IPS DF 4.7 (cell line): ENCODE results near the gene HNRNPAB.
"Not testable (repeated sequence)": the region's sequence is repeated elsewhere in the genome, so short reads cannot be mapped to it uniquely, and the experiment has no call there.

ENCODE experiments used
- DNase-seq: peaks from one replicate; pipeline ENCODE4 v3.0.0-alpha.2; 2013; ENCODE audit warnings: low spot score; ENCODE audit errors: extremely low read depth

The HNRNPAB gene

DNA sequence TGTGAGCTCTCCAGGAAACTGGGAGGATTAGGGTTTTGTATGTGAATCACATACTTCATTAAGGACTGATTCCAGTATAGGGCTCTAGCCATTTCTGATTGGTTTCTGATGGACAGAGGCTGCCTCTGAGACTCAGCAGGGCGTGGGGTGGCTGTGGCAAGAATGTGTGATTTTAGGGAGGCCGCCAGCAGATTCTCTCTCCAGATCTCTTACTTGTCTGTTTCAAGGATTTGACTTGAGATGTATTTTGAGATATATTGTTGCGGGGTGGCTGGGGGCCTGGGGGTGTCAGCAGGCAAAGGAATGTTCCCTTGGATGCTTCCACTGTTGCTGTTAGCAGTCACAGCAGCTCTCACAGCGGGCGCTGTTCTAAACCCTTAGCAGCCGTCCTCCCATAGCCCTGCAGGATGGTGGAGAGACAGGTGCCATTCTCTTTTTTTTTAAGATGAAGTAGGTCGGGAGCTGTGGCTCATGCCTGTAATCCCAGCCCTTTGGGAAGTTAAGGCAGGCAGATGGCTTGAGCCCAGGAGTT, 8.0 kb upstream of the HNRNPAB start:
- DNase-seq: no peak

DNA sequence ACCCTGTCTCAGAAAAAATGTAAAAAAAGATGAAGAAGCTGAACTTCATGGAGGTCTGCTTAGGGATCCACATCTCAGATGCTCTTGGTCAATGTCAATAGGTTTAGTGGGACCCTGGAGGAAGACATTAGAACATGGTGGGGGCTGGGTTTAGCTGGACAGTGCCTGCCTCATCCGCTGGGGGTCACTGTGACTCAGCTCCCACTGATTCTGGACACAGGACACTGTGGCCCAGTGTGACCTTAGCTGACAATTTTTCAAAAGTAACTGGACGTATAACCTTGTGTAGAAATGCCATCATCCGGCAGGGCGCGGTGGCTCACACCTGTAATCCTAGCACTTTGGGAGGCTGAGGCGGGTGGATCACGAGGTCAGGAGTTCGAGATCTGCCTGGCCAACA, 7.3 kb upstream of the HNRNPAB start:
- no peak for DNase-seq

DNA sequence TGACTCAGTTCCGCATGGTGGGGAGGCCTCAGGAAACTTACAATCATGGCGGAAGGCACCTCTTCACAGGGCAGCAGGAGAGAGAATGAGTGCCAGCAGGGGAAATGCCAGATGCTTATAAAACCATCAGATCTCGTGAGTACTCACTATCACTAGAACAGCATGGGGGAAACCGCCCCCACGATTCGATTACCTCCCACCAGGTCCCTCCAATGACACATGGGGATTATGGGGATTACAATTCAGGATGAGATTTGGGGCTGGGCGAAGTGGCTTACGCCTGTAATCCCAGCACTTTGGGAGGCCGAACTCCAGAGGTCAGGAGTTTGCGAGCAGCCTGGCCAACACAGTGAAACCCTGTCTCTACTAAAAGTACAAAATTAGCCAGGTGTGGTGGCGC, 6.2 kb upstream of the HNRNPAB start:
- DNase-seq: not testable (repeated sequence)

DNA sequence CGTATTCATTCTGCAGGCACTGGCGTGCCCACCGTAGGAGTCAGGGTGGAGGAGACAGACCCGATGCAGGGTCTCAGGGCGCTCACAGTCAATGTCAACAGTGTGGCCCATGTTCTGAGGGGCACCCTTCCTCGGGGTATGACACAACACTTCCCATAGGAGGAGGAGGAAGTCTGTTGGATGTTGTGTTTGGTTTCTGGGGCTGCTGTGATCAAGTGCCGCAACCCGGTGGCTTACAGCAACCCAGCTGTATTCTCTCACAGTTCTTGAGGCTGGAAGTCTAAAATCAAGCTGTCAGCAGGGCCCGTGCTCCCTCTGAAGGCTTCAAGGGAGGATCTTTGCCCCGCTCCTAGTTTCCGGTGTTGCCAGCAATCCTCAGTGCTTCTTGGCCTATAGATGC, 5.6 kb upstream of the HNRNPAB start:
- no peak for DNase-seq

DNA sequence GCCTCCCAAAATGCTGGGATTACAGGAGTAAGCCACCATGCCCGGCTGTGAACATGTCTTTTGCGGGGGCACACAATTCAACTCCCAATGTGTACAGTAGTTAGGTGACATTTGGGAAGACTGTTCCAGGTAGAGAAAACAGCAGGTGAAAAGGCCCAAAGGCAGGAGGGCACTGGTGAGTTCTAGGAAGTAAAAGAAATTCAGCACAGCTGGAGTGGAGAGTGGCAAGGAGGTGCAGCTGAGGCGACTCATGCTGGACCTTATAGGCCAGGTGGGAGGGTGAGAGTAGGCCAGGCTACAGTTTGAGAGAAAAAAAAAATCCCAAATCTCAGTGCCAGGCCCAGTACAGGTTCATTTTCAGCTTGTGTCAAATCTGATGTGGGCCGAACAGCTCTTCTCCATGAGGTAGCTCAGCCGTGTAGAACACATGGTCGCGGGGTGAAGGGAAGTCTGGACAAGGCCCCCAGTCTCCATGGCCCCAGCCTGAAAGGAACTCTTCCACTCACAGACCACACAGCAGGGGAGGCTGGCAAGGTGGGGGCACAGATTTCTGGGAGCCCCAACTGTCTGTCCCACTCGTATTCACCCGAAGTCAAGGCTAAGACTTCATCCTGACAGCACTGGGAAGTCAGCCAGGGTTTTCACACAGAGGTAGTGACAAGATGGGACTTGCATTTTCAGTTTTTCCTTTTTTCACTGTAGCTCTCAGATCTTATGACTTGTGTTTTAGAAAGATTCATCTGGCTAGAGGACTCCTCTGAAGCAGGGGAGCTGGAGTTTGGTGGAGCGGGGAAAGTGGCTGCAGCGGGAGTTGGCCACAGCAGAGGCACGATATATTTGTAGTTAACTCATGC, 4.5 kb upstream of the HNRNPAB start:
- DNase-seq: no peak

DNA sequence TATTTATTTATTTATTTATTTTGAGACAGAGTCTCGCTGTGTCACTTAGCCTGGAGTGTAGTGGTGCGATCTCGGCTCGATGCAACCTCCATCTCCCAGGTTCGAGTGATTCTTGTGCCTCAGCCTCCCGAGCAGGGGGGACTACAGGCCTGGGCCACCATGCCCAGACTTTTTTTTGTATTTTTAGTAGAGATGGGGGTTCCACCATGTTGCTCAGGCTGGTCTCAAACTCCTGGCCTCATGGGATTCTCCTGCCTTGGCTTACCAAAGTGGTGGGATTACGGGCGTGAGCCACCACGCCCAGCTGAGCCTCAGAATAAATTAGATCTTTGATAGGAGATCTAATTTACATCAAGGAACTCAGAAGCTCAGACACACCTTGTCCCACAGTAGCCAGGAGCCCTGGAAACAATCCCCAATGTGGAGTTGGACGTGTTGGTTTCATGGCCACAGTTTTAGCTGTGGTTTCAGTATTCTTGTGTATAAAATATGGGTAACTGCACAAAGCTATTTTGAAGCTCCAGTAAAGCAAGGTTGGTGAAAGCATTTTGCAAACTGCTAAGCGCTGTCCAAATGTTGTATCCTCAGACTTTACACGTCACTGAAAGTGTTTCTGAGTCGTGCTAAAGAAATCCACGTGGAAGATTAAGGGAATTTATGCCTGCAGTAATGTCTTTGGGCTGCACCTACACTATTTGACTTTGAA, 3.0 kb upstream of the HNRNPAB start:
- no peak for DNase-seq

DNA sequence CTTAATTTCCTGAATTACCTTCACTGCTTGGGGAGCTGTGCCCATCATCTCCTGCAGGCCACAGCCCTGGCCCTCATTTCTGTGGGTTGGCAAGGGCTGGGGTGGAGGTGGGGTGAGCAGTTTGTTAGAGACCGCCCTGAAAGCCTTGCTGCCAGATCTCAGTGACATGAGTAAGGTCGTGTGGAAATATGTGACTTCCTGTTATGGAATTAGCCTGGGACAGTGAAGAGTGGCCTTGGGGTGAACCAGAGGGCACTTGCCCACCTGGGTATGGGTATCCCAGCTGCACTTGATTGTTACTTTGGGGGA, 2.5 kb upstream of the HNRNPAB start:
- no peak for DNase-seq

DNA sequence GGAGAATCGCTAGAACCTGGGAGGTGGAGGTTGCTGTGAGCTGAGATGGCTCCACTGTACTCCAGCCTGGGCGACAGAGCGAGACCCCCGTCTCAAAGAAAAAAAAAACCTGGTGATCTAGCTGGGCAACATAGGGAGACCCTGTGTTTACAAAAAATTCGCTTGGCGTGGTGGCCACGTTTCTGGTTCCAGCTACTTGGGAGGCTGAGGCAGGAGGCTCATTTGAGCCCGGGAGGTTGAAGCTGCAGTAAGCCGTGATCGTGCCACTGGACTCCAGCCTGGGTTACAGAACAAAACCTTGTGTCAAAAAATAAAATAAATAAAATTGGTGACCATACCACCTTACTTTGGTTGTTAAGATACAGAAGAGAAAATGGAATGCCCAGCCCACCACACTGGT, 1.8 kb upstream of the HNRNPAB start:
- no peak for DNase-seq

DNA sequence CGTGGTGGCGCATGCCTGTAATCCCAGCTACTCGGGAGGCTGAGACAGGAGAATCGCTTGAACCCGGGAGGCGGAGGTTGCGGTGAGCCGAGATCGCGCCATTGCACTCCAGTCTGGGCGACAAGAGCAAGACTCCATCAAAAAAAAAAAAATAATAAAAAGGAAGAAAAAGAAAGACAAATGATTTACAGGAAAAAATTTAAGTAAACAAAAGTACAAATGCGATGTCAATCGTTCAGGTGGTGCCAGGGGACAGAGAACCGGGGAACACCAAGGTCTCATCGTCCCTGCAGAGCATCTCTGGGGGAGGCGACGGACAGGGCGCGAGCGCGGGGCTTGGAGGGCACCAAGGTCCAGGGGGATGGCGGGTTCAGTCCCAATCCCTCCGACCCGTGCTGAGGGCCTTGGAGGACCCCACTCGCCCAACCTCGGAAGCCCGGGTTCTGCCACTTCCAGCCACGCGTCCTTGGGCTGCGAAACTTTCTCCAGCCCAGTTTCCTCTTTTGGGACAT, 607 bp upstream of the HNRNPAB start:
- DNase-seq: no peak

DNA sequence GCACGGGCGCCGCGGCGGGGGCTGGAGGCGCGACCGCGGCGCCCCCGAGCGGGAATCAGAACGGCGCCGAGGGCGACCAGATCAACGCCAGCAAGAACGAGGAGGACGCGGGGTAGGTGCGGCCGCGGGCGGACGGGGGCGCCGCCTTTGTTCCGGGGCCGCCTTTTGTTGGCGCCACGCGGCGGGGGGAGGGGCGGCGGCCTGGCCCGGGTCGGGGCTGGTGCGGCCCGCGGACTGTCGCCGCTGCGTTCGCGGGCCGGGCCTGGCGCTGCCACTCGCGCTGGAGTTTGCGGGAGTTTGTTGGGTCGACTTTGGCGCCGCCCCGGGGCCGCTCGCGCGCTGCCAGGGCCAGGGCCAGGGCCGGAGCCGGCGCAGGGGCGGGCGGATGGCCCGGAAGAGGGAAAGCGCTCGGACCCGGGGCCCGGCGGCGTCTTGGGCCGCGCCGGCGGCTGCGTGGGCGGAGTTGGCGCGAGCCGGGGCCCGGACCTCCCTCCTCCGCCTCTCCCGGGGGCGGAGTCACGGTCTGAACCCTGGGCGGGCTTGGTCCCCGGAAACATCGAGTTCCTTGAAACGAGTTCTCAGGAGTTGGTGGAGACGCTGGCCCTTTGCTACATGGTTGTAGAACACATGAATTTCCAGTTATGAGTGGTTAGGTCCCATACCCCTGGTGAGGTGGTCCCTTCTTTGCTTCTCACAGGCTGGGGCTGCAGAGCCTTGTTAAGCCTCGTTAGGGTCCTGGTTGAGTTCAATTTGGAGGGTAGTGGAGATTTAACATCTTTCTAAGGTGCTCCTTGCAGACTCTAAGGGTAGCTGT, 809 bp downstream of the HNRNPAB start:
- no peak for DNase-seq

DNA sequence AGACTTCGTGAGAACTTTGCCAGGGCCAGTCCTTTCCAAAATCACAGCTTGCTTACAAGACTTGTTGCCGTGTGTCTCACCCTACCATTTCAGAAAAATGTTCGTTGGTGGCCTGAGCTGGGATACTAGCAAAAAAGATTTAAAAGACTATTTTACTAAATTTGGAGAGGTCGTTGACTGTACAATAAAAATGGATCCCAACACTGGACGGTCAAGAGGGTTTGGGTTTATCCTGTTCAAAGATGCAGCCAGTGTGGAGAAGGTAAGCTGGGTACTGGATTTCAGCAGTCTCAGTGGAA, 1.4 kb downstream of the HNRNPAB start:
- DNase-seq: no peak

DNA sequence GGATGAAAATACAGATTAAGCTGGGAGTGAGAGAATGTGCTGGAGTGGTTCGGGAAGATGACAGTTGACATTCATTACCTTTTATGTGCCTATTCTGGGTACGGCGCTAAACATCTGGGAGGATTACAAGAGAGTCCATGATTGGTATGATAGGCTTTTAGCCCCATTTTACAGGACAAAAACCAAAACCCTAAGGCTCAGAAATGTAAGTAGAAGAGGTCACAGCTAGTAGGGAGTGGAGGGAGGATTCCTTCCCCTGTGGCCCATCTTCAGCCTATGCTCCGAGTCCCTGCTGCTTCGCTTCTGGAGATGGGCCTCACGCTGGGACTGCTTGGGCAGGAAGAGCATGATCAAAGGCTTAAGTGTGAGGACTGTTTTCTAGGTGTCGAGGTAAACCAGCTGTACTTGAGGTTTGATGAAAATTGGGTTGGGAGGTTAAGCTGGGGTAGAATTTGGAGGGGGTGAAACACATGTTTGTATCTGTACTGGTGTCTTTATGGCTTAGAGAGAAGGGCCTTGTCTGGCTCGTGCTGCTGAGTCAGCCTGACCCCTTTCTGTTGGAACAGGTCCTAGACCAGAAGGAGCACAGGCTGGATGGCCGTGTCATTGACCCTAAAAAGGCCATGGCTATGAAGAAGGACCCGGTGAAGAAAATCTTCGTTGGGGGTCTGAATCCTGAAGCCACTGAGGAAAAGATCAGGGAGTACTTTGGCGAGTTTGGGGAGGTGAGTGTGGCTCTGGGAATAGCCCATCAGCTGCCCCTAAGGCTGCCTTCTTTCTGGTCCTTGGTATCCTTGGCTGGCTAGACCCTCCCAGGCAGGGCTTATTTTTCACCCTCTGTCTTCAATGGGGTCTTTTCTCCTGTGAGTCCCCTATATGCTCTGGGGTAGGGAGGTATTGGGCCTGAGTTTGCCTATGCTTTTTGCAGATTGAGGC, 2.1 kb downstream of the HNRNPAB start:
- DNase-seq: no peak

DNA sequence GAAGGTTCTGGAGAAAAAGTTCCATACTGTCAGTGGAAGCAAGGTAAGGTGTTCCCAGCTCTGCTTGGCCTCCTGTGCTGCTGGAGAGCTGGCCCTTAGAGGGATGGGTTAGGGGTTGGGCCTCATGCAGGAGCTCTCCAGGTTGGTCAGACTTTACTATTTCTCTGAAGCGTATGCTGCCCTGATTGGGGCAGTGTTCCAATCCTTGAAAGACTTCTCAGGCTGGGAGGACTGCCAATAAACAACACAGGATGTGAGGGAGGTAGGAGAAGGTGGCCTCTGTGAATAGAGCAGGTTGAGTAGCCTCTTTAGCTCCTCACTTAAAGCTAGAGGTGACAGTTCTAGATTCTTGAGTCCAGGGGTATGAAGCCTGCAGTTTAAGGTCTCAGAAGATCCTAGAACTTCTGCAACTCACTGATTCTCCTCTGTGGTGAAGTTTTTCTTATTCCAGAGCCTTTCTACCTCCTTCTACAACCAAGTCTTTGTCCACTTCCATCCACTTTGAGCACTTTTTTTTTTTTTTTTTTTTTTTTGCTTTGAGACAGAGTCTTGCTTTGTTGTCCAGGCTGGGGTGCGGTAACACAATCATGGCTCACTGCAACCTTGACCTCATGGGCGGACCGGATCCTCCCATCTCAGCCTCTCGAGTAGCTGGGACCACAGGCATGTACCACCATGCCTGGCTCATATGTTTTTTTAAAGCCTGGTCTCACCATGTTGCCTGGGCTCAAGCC, 3.0 kb downstream of the HNRNPAB start:
- DNase-seq: no peak

DNA sequence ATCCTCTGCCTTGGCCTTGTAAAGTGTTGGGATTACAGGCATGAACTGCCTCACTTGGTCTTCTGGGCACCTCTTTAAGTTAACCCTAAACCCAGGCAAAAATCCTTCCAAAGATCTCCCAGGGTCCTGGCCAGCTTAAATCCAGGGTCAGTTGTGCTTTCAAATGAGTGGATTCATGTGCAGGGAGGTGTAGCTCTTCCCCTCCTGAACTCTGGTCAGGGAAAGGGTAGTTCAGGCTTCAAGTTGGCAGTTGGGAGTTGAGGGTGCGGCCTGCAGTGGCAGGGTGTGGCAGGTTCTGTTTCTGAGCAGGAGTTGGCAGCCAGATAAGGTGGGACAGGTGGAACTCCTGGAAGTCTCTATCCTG, 3.6 kb downstream of the HNRNPAB start:
- DNase-seq: no peak

DNA sequence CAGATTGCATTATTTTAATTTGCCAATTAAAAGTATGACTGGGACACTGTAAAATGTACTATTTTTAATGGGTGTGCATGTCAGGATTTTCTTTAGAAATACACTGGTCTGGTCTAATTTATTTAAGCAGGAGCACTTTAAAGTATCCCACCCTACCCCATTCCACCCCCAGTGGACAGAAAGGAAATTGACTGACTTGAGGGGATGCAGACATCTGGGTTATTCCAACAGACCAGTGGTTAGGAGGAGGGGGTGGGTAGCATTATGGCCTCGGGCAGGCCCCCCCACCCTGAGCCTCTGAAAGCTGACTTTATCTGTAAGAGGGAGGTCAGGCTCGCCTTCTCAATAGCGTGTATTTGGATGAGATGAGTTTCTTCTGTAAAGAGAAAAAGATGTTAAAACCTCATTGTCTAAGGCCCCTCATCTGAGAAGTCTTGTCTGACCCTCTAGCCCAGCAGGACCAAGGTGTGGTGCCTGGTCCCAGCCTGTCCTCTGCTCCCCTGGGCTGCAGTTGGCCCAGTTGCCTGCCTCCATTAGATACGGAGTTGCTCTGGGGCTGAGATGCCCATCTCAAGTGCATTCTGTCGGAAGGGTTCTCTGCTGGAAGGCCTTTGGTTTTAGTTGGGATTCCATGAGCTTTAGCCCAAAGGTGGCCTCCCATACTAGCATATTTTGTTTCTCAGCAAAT, 4.4 kb downstream of the HNRNPAB start:
- no peak for DNase-seq

DNA sequence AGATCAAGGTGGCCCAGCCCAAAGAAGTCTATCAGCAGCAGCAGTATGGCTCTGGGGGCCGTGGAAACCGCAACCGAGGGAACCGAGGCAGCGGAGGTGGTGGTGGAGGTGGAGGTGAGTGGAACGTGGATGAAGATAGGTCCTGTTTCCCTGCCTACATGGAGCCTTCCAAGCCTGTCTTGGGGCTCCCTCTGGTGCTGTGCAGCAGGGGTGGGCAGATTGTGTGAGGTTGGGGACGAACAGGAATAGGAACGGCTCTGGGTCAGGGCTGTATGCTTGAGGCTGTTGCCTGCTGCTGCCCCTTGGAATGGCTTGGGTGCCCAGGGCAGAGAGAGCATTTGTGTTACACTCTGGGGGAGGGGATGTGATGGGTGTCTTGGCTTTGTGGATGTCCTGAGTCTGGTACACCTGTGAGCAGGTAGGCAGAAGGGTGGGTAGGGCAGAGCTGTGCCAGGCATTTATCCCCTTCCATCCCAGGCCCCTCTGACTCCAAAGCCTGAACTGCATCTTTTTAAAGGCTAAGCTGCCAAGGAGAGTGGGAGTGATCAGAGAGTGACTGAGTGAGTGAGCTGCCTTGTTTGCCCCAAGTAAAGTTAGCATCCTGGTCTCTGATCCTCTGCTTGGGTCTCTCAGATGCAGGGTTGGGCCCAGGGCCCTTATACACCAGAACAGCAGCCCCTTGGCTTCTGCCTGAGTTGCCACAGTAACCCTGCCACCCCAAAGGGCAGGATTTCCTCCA, 5.2 kb downstream of the HNRNPAB start:
- no peak for DNase-seq

DNA sequence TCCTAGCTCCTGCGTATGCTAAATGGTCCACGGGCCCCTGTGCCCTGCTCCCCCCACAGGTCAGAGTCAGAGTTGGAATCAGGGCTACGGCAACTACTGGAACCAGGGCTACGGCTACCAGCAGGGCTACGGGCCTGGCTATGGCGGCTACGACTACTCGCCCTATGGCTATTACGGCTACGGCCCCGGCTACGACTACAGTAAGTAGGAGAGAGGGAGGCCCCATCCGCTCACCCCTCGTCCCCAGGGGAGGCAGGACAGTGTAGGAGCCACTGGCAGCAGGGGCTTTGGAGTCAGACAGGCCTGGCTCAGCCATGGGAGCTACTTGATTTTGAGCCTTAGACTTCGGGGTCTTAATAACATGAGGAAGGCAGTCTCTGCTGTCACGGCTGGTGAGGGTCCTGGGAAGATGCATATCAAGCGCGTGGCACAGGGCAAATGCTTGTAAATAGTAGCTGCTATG, 5.8 kb downstream of the HNRNPAB start:
- no peak for DNase-seq

DNA sequence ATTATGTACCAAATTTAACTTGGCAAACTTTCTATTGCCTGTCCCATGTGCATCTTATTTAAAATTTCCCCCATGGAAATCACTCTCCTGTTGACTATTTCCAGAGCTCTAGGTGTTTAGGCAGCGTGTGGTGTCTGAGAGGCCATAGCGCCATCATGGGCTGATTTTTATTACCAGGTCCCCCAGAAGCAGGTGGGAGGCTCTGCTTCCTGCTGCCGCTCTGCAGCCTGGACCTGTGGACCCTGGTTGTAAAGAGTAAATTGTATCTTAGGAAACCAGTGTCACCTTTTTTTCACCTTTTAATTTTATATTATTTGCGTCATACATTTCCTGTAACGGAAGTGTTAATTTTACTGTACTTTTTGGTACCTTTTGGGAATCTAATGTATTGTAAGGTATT, 6.4 kb downstream of the HNRNPAB start:
- DNase-seq: no peak
